ENCODE results near the gene NDUFAF3.

The NDUFAF3 gene

GRCh38 chr3:48989796-48990635 lies 31.9 kb upstream of the NDUFAF3 start, which contains the start of gene P4HTM:
P4HTM (plus strand) TSS chr3:48990241; CDS start chr3:48990257, 16 bp downstream.
- H3K4me1 ChIP-seq = no peaks in the 10 kb centered on the region
- TF ChIP-seq CTCF (IDR thresholded peaks at IDR 0.05; ENCODE audit: low read depth, low read length) = 0 out of 2 replicates have a peak, but pooled peaks have one; percentile 3
- H3K9me3 ChIP-seq = no peaks in the 10 kb centered on the region
- peak; percentile 69 for DNase-seq
- peak within 1 kb of the TSS; percentile 71 for H3K4me3 ChIP-seq (ENCODE audit: low read depth, low read length)
- no peaks in the 10 kb centered on the region for H3K36me3 ChIP-seq
- H3K27me3 ChIP-seq = no peaks in the 10 kb centered on the region

DNA sequence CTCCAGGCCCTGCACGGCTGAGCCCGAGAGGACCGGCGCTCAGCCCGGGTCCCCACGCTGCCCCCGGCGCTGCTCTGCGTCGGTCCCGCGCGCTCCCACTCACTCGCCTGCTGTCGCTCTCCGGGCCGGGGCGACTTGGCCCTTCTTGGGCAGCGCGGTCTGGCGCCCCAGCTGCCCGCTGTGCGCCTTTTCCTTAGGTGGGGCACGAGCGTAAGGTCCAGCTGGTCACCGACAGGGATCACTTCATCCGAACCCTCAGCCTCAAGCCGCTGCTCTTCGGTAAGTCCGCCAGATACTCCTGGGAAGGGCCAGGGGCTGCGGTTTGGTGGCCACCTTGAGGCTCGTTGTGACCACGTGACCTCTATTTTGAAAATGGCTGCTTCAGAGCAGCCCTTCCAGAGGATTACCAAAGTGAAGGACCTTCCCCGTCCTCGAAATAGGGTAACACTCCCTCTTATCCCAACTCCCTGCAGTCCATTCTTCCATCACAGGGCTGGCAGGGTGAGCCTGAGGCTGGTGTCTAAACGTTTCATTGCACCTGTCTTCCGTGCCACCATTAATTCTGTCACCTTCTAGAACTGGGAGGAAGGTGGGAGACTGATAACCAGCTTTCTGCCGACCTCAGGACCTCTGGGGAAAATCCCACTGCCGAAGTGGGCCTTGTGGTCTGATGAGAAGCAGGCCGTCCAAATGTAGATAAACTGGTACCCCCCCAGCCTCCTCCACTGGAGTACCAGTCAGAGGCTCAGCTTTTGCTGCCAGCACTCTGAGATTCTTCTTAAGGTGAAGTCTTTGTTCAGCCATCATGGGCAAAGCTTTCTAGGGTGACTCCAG lies 31.1 kb upstream of the NDUFAF3 start:
- no peaks in the 10 kb centered on the region for H3K4me1 ChIP-seq
- H3K4me3 ChIP-seq (ENCODE audit: low read depth, low read length) = peak overlapping the region; percentile 71
- no peak for TF ChIP-seq CTCF (IDR thresholded peaks at IDR 0.05; ENCODE audit: low read depth, low read length)
- peak; percentile 41 for DNase-seq
- no peaks in the 10 kb centered on the region for H3K9me3 ChIP-seq
- H3K27me3 ChIP-seq = no peaks in the 10 kb centered on the region
- no peaks in the 10 kb centered on the region for H3K36me3 ChIP-seq

- Histone ChIP-seq H3K9me3 (no peaks in the 10 kb centered on the region), H3K4me1 (no peaks in the 10 kb centered on the region), H3K4me3 (ENCODE audit: low read depth, low read length) (peak overlapping the region; percentile 71), H3K27me3 (no peaks in the 10 kb centered on the region), H3K36me3 (no peaks in the 10 kb centered on the region)
- TF ChIP-seq CTCF (IDR thresholded peaks at IDR 0.05; ENCODE audit: low read depth, low read length) = no peak
- DNase-seq = no peak
Measured at GRCh38 chr3:48991851-48992545, 29.9 kb upstream of the NDUFAF3 start.

- H3K27me3 ChIP-seq = no peaks in the 10 kb centered on the region
- no peak for TF ChIP-seq CTCF (IDR thresholded peaks at IDR 0.05; ENCODE audit: low read depth, low read length)
- no peak overlapping the region for H3K4me3 ChIP-seq (ENCODE audit: low read depth, low read length)
- DNase-seq = no peak
- no peaks in the 10 kb centered on the region for H3K9me3 ChIP-seq
- peaks cover 11% of the 10 kb centered on the region for H3K4me1 ChIP-seq
- no peaks in the 10 kb centered on the region for H3K36me3 ChIP-seq
Measured at GRCh38 chr3:48993834-48994233, 28.1 kb upstream of the NDUFAF3 start.

- Histone ChIP-seq H3K36me3 (no peaks in the 10 kb centered on the region), H3K4me1 (peaks cover 15% of the 10 kb centered on the region), H3K4me3 (ENCODE audit: low read depth, low read length) (no peak overlapping the region), H3K9me3 (no peaks in the 10 kb centered on the region), H3K27me3 (no peaks in the 10 kb centered on the region)
- TF ChIP-seq CTCF (IDR thresholded peaks at IDR 0.05; ENCODE audit: low read depth, low read length) = no peak
- no peak for DNase-seq
Measured at GRCh38 chr3:48996640-48997039, 25.3 kb upstream of the NDUFAF3 start.

All from BE2C (cell line).